CMK (cell line): ENCODE results near the gene LRRC10.
"Not testable (repeated sequence)": the region's sequence is repeated elsewhere in the genome, so short reads cannot be mapped to it uniquely, and the experiment has no call there.

Source experiments
- DNase-seq: peaks from one replicate; pipeline ENCODE4 v3.0.0-alpha.2; 2010; ENCODE audit warnings: low read depth

LRRC10 gene

DNA sequence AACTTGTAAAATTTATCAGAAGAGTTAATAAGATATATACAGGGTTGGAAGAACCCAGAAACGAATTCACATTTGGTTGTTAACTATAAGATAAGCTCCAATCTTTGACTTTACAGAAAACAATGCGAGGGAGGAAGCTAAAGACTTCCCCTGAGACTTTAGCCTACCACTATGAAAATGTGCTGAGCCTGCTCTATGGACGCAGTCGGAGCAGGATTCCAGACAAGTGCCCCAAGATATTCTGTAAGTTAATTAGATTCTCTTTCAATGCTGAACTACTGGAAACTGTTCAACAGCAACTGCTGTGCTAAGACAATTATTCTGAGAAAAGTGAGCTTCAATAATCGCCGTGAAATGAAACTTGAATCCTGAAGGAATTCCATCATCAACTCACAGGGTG is 8.3 kb upstream of the LRRC10 start:
- DNase-seq, result no peak

DNA sequence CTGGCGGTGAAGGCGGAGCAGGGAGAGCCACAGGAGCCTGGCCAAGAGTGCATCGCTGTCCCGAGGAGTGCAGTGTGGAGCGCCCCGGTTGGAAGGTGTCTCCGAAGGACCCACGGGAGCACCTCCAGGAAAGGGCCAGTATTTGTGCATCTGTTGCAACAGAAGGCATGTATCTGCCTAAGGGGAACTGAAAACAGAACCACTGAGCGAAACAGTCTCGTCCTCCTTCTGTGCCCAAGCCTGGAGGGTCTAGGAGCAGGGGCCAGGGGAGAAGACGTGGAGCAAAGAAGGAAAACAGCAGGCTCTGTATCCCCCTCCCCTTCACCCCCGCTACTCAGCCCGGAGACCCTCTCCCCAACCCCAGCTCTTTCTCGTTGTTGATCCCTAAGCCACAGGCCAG is 5.3 kb upstream of the LRRC10 start:
- no peak for DNase-seq

DNA sequence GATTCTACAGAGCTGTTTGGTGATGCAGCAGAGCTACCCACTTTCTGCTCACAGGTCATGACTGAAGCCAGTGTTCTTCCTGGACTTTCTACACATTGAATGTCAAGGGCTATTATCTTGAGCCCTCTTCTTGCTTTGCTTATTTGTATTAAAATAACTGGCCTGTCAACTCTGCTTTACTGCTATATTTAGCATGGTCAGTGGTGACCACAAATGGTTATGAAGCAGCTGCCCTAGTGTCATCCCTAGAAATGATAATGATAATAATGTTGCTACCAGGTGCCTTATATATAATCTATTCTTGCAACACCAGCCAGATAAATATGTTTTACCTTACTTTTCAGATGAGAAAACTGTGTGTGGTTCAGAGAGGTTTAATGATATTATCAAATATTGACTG is 2.6 kb upstream of the LRRC10 start:
- DNase-seq, result no peak

DNA sequence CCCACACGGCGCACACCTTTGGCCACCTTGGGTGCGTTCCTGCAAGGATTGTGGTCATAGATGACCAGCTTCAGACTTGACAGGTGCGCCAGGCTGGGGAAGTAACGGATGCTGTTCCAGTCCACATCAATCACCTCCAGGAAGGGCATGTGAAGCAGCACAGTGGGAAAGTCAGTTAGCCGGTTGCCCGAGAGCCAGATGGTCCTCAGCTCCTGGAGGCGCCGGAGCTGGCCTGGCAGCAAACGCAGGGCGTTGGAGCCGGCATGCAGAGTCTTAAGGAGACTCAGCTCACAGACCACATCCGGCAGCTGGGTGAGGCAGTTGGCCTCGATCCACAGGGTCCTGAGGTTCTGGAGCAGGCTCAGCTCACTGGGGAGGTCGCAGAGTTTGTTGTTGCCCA is 581 bp downstream of the LRRC10 start:
- DNase-seq, result no peak

DNA sequence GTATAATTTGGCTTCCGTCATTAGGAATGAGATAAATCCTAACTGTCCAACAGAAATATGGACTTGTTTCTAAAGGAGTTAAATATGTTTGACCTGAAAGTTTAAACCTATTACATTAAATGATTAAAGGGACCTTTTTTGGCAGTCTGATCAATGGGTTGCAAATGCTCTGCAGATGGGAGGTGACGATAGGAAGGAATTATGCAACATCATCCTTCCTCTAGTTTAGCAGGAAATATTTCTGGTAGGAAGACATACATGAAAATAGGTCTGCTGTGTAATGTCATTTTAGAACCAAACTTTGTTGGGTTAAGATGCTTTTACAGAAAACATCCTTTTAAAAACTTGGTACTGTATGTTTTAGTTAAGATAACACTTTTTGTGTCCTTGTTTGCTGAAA is 2.6 kb downstream of the LRRC10 start:
- DNase-seq, result no peak

DNA sequence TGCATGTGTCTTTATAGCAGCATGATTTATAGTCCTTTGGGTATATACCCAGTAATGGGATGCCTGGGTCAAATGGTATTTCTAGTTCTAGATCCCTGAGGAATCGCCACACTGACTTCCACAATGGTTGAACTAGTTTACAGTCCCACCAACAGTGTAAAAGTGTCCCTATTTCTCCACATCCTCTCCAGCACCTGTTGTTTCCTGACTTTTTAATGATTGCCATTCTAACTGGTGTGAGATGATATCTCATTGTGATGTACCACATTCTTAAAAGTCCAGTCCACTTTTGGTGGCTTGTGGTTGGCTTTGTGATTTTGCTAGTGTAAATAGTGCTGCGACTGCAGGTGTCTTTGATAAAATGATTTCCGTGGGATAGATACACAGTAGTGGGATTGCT is 6.4 kb downstream of the LRRC10 start:
- DNase-seq, result not testable (repeated sequence)

DNA sequence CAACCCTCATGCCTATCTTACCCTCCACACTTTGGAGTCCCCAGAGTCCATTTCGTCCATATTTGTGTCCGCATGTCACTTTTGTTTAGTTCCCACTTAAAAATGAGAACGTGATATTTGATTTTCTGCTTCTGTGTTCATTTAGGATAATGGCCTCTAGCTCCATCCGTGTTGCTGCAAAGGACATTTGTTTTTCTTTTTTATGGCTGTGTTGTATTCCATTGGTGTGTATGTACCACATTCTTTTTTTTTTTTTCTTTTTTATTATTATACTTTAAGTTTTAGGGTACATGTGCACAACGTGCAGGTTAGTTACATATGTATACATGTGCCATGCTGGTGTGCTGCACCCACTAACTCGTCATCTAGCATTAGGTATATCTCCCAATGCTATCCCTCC is 7.2 kb downstream of the LRRC10 start:
- DNase-seq, result not testable (repeated sequence)

DNA sequence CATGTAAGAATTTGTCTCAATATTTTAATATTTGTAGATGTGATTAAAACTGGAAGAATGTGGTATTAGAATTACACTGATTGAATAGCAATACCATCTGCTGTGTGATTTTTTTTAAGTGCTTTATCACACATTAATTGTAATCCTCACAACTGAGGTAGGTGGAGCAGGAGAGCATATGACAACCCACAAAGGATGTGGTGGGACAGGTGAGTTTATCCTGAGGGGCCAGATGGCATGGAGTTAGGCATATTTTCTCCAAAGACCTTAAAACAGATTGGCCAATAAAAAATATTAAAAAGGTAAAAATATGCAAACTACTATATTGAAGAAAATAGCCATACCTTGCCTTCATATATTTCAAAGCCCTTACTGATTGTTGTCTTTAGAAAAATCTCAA is 7.8 kb downstream of the LRRC10 start:
- no peak for DNase-seq

DNA sequence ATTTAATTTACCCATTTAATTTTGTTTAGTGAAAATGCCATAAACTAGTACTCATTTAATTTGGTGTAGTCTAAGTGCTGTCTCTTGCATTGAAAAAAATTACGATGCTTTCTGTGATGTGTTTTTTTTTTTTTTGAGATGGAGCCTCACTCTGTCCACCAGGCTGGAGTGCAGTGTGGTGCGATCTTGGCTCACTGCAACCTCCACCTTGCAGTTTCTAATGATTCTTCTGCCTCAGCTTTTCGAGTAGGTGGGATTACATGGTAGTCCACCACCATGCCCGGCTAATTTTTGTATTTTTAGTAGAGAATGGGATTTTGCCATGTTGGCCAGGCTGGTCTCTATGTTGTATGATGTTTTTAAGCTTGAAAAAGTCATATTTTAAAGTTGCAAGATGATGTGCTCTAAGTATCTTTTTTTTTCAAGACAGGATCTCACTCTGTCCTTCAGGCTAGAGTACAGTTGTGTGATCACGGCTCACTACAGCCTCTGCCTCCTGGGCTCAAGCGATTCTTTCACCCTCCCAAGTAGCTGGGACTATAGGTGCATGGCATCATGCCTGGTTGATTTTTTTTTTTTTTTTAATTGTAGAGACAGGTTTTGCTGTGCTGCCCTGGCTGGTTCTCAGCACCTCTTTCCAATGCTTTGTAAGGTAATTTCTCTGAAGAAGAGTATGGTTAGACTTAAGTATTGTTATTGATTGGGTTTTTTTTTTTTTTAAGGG is 8.6 kb downstream of the LRRC10 start:
- no peak for DNase-seq

DNA sequence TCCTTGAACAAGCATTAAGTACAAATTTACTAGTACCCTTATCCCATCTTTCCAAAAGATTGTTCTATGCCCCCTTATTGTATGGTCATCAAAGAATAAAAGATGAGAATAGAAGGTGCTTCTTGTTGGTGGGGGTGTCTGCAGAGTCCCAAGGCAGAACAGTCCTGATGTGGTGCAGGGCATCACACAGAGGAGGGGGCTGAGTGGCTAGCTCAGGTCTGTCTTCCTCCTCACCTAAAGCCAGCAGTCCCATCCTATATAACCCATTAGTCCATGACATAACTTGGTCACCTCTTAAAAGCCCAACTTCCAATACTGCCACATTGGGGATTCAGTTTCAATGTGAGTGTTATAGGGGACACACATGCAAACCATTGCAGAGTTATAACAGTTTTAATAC is 9.9 kb downstream of the LRRC10 start:
- DNase-seq, result no peak

DNA sequence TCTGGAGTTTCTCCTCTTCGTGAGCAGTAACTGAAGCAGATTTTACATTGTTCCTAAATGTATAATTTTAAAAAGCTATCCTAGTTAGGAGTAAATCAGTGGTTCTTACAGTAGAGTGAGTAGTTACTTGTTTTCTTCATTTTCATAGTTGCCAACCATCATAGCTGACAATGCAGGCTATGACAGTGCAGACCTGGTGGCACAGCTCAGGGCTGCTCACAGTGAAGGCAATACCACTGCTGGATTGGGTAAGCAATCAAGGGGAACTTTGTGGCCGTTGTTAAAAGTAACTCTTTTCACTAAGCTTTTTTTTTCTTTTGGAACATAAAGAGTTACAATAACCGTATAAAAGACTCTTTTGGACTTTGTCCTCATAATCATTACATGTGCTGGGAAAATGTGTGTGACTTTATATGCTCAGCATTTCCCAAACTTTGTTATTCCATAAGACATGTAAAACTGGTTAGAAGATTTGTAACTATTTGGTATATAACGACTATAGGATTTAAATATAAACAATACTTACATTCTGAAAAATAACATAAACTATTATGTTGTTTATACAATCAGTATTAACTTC is 12.4 kb downstream of the LRRC10 start:
- no peak for DNase-seq

DNA sequence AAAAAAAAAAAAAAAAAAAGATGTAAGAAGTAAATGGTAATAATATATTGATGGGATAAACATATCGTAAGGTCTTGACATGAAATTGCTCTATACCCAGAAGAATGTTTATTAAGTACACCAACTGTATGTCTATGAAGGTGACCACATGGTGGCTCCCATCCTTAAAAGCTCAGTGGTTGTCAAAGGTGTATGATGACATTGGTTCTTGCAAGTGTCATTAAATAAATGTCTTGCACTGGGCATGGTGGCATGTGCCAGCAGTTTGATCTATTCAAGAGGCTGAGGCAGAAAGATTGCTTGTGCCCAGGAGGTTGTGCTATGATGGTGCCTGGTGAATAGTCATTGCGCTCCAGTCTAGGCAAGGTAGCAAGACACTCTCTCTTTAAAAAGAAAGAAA is 15.0 kb downstream of the LRRC10 start:
- no peak for DNase-seq

DNA sequence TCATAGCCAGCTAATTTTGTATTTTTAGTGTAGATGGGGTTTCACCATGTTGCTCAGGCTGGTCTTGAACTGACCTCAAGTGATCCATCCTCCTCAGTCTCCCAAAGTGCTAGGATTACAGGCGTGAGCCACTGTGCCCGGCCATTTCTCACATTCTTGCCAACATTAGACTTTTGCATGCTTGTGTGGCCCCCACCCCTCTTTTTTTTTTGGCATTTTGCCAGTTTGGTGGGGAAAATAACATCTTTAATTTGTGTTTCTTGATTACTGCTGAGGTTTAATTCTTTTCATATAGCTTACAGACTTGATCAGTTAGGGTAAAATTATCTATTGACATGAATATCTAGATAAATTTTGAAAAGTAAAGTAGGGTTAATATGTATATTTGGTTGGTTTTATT is 21.6 kb downstream of the LRRC10 start:
- no peak for DNase-seq

DNA sequence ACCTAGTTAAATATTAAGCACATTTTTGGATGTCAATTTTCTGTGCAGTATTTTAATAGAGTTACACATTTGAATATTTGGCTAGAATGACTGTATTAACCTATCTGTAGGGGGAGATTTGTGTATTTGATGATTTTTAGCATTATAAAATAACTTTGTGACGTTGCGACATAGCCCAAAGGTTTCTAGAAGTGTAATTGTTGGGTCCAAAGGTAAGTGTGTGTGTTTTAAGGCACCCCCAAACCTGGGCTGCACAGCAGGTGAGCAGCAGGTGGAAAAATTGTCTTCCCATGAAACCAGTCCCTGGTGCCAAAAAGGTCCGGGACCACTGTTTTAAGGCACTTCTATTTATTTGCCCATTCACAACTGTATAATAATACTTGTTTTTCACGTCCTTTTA is 22.2 kb downstream of the LRRC10 start:
- no peak for DNase-seq

DNA sequence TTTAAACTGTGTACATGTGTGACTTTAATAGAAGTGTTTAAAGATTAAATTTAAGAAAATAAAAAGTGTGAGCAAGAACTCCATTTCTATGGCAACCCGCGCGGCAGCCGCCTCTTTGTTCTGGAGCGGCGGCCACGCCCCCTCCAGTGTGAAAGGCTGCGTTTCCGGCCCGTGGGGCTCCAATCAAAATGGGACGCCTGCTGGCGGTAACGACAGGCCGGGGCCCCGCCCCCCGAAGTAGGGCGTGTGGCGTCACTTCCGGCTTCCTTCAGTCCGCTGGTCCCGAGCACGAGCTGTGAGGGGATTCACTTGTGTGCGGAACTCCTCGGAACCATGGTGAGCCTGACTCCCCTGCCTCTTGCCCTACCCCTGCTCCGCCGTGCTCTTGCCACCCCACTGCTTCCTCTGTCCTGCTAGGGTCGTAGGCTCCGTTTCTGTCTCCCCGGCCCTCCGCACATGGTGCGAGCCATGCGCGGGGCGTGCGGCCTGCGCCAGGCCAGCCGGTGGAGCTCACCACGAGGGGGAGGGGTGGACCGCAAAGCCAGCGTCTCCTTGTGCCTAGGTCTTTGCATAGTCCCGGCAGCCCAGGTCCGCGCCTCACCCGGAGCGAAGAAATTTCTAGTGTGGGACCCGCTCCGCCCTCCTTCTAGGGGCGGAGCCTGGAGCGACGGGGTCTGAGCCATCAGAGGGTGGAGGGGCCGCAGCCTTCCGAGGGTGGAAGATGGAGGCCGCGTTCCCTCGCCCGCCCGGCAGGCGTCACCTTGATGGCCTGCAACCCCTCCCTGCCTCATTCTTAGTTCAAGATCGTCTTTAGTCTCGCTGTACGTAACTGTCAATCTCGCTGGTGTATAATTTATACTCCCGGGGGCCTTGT is 25.3 kb downstream of the LRRC10 start, which contains the start of gene CCT2:
Gene CCT2 (plus strand): TSS at position 271 of the 874 bp plus-strand sequence. CDS start 63 bp downstream, at position 334.
- peak; percentile 85 for DNase-seq

DNA sequence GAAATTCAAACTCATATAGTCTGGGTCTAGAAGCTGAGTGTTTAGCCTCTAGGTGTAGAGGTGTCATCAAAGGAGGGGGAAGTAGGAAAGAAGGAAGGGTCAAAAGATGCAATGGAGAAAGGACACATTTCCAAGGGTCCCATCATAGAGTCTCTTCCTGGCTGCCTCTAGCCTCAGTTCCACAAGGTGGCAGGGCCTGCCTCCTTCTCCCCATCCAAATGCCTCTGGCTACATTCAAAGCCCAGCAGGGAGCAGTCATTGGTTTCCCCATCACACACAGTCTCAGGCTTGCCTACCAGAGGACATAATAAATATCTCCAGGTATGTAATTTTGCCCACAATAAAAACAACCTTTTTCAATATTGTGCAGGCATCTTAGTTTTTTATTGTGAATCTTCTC is 27.5 kb downstream of the LRRC10 start:
- no peak for DNase-seq

DNA sequence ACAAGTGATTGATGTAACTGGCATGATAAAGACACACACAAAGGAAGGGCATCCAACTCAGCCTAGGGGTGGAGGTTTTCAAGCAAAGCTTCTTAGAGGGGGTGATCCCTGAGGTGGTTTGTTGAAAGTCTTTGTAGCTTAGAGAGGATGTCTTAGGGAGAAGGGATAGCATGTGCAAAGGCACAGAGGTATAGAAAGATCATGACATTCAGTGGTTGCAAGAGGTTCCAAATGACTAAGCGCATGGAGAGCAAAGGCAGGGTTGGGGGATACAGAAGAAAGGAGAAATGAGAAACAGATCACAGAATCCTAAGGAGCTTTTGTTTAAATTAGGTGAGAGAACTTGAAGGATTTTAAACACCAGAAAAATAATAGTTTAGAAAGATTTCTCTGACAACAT is 30.6 kb downstream of the LRRC10 start:
- no peak for DNase-seq

DNA sequence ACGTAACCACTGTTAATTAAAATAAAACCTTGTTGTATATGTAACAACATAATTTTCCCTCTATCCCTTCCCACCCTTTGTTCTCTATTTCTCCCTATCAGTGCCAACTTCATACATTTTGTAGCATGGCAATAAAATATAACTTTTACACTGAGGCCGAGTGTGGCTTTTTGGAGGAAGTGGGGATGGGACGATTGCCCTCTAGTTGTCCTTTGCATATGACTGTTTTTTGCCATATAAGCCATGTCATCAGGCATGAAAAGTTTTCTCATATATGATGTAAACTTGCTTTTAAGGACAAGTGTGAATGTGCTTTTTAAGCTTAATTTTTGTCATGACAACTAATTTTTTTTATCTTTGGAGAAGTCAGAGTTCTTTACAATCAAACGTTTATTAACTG is 31.7 kb downstream of the LRRC10 start:
- DNase-seq, result no peak

DNA sequence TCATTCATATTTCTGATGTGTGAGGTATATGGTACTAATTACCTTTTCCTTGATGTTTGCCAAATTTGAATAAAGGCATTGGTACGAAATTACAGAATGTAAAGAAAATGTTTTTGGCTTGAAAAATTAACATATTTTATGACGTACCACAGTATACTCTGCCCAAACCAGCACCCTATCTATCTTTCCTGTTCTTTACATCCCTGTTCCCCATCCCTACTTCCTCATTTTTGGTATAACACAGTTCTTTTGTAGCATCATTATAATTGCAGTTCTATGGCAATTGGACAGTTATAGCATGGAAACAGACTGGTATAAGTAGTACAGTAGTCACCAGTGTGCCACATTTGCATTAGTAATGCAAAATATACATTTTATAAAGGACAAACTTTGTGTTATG is 32.4 kb downstream of the LRRC10 start:
- DNase-seq, result no peak

DNA sequence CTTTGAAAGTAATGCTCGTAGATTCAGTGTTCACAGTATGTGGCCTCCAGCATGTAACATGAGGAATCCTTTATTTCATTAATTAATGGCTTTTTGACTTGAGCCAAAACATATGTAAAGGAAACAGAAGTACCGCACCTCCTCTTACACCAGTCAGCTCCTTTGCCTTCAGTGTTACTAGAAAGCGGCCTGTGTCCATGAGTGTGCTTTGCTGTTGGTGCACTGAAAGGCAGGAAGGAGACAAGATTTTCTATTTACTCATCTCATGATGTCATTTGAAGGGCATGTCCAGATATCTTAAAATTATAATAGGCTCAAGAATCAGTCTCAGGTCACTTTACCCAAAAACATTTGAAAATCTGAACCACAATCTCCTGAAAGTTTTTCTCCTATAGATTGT is 35.4 kb downstream of the LRRC10 start:
- DNase-seq, result no peak

DNA sequence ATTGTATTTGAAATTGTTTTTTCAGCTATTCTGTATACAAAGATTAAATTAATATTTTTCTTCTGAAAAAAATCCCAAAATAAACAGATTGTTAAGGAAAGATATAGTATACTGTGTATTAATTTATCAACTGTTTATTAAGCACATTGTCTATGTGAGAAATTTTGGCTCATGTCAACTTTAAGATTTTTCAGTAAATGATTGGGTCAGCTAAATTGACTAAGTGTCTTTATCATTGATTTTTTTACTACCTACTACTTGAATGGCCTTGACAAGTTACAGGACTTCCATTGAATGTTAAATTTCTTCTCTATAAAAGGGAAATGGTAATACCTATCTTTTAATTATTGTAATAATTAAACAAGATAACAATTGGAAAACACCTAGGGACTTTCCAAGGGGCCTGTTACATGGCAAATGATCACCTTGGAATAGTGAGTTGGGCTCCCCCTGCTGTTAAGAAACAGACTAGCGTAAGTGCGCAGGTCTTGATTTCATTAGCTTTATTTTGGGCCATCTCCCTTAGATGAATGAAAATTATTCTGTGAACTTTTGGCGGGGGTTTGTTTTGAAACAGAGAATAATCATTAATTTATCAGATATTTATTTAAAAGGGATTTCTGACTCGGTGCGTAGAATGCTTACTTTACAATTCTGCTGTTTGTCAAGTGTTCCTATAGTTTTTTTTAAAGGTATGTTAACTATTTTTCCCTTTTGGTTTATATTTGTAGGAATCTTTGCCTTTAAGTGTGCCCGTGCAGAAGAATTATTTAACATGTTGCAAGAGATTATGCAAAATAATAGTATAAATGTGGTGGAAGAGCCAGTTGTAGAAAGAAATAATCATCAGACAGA is 39.9 kb downstream of the LRRC10 start:
- peak; percentile 21 for DNase-seq

DNA sequence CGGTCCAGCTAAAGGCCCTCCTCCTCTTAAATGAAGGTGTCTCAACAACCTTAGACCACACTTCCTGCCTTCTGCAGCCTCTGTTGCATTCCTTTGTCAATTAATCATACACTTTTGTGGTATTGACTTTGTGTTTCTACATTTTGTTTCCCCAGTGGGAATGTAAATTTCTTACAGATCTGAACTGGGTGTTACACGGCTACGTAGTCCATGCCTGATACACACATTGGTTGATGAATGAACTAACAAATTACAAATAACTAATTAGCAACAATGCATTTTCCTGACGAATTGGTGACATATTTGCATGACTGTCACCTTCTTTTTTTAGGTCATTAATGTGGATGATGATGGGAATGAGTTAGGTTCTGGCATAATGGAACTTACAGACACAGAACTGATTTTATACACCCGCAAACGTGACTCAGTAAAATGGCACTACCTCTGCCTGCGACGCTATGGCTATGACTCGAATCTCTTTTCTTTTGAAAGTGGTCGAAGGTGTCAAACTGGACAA is 40.6 kb downstream of the LRRC10 start:
- DNase-seq, result no peak
